Prostate gland (tissue), 2 donors: ENCODE data around the gene POLR3GL.

ENCODE experiments used
- CTCF ChIP-seq, 4 experiments: fragments of 200-600 bp in 2 of 4; fragments of 450-650 bp in 2 of 4; sonication (generic) in 2 of 4; IDR thresholded peaks; 1 replicate in 3 of 4; 2 replicates in 1 of 4; pipeline ENCODE4 v1.5.1; 2016 to 2019; ENCODE audit warnings: antibody characterized with exemption in 4 of 4, mild to moderate bottlenecking in 2 of 4, moderate library complexity in 2 of 4
- POLR2A ChIP-seq: fragments of 450-650 bp; IDR thresholded peaks from one replicate; pipeline ENCODE4 v1.6.1; 2016; ENCODE audit warnings: antibody characterized with exemption, mild to moderate bottlenecking

- no peak for TF ChIP-seq CTCF (IDR thresholded peaks at IDR 0.05)
- no peak for TF ChIP-seq POLR2A
Observed at GRCh38 chr1:145979746-145980456, 15.4 kb downstream of the POLR3GL start.
